Mesodermal cell (in vitro differentiated cells): ENCODE results near the gene UBR1.

Experiments used
- H3K27ac ChIP-seq: 2 replicates; pipeline ENCODE4 v1.7.0; 2013; ENCODE audit warnings: mild to moderate bottlenecking, low read depth, low read length, moderate library complexity; ENCODE audit not compliant: severe bottlenecking
- H3K36me3 ChIP-seq: 2 replicates; pipeline ENCODE4 v1.7.1; 2013; ENCODE audit warnings: mild to moderate bottlenecking, low read length, moderate library complexity; ENCODE audit not compliant: control insufficient read depth, insufficient read depth
- H3K4me1 ChIP-seq: one replicate; pipeline ENCODE4 v1.7.1; 2013; ENCODE audit warnings: mild to moderate bottlenecking, low read length; ENCODE audit not compliant: insufficient read depth, control insufficient read depth, poor library complexity, severe bottlenecking
- H3K4me3 ChIP-seq: 2 replicates; pipeline ENCODE4 v1.7.0; 2013; ENCODE audit warnings: low read length, control low read depth, mild to moderate bottlenecking; ENCODE audit not compliant: insufficient read depth, poor library complexity, severe bottlenecking; ENCODE audit errors: extremely low read depth
- H3K9me3 ChIP-seq: 2 replicates; pipeline ENCODE4 v1.7.1; 2013; ENCODE audit warnings: mild to moderate bottlenecking, low read length, moderate library complexity; ENCODE audit not compliant: control insufficient read depth
- WGBS, 2 experiments: methylation state at CpG; one replicate each; pipeline ENCODE4 v1.1.5; 2013; ENCODE audit warnings: missing lambda C conversion rate in 2 of 2; ENCODE audit not compliant: insufficient coverage in 2 of 2; 5-methylcytosine and 5-hydroxymethylcytosine counted together

UBR1 gene

DNA sequence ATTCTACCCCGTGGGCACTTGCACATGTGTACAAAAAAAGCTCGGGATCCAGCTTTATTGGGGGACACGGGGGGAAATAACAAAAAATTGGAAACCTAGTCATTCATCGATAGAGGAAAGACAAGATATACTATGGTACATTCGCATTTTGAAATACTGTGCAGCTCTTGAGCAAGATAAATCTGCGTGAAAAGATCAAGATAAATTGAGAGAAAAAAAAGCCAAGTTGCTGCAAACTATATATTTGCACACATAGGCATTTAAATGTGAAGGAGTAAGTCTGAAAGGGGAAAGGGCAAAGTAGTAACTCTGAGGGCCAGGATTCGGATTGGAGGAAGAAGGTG lies 620 bp upstream of the UBR1 start:
- WGBS, 2 experiments = 46 to 61% methylated on average over 3 to 4 of the region's 7 CpGs
- Histone ChIP-seq H3K4me1 (peaks cover 4% of the 10 kb centered on the region), H3K36me3 (peaks cover 28% of the 10 kb centered on the region), H3K27ac (peak overlapping the region; percentile 76), H3K4me3 (peak overlapping the region; percentile 89), H3K9me3 (no peaks in the 10 kb centered on the region)

DNA sequence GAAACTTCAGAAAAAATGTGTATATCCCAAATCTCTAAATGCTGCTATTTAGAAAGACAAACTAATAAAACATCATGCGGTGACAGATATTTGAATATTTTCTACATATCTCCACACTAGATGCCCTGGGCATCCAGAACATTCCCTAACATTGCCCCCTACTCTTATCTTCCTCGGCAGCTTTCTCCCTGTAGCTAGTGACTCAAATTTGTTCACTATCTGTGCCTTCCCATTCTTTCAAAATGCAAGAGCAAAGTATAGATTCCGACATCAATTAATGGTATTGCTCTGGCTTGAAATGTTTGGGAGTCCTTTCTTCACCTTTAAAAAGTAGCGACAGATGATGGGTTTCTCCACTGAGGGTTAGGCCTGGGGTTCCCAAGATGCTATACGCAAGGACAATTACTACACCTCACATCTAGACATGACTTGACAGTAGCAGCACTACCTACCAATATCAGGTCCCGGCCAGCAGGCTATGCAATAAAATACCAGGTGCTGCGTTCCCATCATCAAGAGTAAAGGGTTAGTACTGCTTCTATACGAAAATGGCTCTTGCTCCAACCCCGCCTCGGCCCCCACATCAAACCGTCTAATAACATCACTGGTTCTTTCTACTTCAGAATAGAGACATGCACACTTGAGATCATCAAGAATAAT lies 631 bp downstream of the UBR1 start:
- no peaks in the 10 kb centered on the region for H3K9me3 ChIP-seq
- peaks cover 40% of the 10 kb centered on the region for H3K36me3 ChIP-seq
- H3K4me3 ChIP-seq = peak overlapping the region; percentile 89
- 11% methylated on average over 5 to 6 of the region's 11 CpGs for WGBS, 2 experiments
- peak overlapping the region; percentile 45 for H3K27ac ChIP-seq
- H3K4me1 ChIP-seq = peaks cover 4% of the 10 kb centered on the region

DNA sequence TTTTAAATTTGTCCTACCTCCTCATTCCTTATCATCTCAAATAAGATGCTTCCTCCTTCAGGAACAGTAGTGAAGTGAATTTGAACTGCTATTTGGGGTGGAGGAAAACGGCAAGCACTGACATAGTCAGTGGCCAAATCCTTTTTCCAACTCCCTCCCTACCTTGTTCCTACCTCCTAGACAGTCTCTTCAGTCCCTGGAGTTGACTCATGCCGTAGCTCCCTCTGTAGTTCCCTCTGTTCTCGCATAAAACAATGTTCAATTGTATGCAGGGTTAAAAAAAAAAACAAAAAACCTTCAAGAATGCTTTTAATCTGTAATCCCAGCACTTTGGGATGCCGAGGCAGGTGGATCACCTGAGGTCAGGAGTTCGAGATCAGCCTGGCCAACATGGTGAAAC lies 1.4 kb downstream of the UBR1 start:
- Histone ChIP-seq H3K4me3 (peak overlapping the region; percentile 89), H3K27ac (no peak overlapping the region), H3K4me1 (peaks cover 4% of the 10 kb centered on the region), H3K36me3 (peaks cover 48% of the 10 kb centered on the region), H3K9me3 (no peaks in the 10 kb centered on the region)
- WGBS, 2 experiments = 29% methylated on average over 1 of the region's 5 CpGs; no CpG with 5 or more reads in 1 of the 2 experiments

DNA sequence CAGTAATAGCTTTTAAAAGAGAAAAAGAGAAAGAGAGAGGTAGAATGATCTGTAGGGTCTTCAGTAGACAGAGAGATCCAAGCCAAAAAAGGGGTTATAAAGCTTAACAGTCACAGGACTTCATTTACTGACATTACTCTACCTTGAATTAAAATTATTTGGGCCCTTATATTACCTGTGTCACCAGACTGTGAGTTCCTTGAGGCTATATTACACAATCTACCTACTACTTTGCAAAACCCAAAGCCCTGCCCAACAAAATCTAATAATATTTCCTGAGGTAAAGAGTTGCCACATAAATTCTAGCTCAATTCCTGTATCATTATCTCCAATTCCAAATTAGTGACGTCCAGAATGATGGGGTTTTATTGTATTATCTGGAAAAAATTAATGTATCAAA lies 1.9 kb downstream of the UBR1 start:
- H3K27ac ChIP-seq = no peak overlapping the region
- peaks cover 4% of the 10 kb centered on the region for H3K4me1 ChIP-seq
- WGBS, 2 experiments = no CpG with 5 or more reads among the region's 1 CpG
- no peak overlapping the region for H3K4me3 ChIP-seq
- peaks cover 52% of the 10 kb centered on the region for H3K36me3 ChIP-seq
- no peaks in the 10 kb centered on the region for H3K9me3 ChIP-seq

DNA sequence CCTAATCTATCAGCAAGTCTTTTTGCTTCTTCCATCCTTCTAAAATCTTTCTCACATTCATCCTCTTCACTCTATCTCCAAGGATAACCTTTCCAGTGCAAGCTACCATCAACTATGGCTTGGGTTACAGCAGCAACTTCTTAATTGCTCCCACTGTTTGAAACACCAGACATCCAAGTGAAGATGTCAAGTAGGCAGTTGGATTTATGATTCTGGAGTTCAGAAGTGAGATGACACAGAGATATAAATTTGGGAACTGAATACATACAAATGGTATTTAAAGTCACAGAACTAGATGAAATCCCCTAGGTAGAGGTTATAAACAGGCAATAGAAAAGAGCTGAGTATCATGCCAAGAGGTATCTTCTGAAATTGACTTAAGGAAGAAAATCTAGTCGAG lies 3.7 kb downstream of the UBR1 start:
- no peak overlapping the region for H3K27ac ChIP-seq
- H3K36me3 ChIP-seq = peaks cover 68% of the 10 kb centered on the region
- 75 to 100% methylated on average over 1 of the region's 1 CpG for WGBS, 2 experiments
- peaks cover 4% of the 10 kb centered on the region for H3K4me1 ChIP-seq
- H3K9me3 ChIP-seq = no peaks in the 10 kb centered on the region
- H3K4me3 ChIP-seq = no peak overlapping the region

DNA sequence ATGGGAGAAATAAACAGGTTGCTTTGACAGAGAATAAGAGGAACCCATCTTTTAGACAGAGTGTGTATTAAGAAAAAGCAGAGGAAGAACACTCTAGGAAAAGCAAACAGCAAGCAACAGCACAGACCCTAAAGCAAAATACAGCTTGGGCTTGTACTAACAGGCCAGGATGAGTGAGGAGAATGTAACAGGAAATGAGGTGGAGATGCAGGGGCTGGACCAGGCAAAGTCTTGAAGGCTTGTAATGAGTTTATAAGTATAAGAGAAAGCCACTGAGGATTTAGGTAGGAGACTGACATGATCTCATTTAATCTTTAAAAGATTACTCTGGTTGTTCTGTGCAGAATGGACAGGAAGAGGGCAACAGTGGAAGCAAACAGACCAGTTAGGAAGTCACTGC lies 4.9 kb downstream of the UBR1 start:
- Histone ChIP-seq H3K27ac (no peak overlapping the region), H3K4me3 (no peak overlapping the region), H3K36me3 (peaks cover 74% of the 10 kb centered on the region), H3K9me3 (no peaks in the 10 kb centered on the region), H3K4me1 (peaks cover 4% of the 10 kb centered on the region)

DNA sequence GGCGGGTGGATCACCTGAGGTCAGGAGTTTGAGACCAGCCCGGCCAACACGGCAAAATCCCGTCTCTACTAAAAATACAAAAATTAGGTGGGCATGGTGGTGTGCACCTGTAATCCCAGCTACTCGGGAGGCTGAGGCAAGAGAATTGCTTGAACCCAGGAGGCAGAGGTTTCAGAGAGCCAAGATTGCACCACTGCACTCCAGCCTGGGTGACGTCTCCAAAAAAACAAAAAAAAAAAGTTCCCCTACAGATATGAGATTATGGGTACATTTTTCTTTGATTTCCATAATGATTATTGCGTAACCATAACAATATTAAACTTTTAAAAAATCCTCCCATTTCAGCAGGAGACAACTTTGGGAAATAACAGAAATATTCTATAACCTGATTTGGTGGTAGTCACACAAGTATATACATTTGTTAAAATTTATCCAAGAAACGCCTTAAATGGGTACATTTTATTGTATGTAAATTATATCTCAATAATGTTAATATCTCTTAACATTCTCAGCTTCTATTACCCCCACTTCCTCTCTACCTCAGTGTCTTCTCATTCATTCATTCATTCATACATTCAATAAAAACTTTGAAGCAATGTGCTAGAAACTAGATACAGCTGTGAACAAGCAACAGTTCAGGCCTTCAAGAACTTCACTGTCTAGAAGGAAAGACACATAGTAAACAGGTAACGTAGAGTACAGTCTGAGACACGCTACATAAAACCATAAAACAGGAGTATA lies 6.6 kb downstream of the UBR1 start:
- Histone ChIP-seq H3K9me3 (no peaks in the 10 kb centered on the region), H3K4me3 (no peak overlapping the region), H3K4me1 (peaks cover 4% of the 10 kb centered on the region), H3K27ac (no peak overlapping the region), H3K36me3 (peaks cover 72% of the 10 kb centered on the region)
- WGBS, 2 experiments = 100% methylated on average over 2 of the region's 10 CpGs

DNA sequence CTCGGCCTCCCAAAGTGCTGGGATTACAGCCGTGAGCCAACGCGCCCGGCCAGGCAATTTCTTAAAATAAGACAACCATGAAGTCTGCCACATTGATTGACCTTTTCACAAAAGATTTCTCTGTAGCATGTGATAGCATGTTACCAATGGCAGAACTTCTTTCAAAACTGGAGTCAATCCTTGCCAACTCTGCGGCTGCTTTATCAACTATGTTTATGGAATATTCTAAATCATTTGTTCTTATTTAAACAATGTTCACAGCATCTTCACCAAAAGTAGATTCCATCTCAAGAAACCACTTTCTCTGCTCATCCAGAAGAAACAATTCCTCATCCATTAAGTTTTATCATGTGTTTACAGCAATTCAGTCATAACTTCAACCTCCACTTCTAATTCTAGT lies 9.4 kb downstream of the UBR1 start:
- no peak overlapping the region for H3K27ac ChIP-seq
- WGBS, 2 experiments = 96 to 100% methylated on average over 5 of the region's 6 CpGs
- H3K4me3 ChIP-seq = no peak overlapping the region
- peaks cover 5% of the 10 kb centered on the region for H3K4me1 ChIP-seq
- peaks cover 61% of the 10 kb centered on the region for H3K36me3 ChIP-seq
- no peaks in the 10 kb centered on the region for H3K9me3 ChIP-seq

DNA sequence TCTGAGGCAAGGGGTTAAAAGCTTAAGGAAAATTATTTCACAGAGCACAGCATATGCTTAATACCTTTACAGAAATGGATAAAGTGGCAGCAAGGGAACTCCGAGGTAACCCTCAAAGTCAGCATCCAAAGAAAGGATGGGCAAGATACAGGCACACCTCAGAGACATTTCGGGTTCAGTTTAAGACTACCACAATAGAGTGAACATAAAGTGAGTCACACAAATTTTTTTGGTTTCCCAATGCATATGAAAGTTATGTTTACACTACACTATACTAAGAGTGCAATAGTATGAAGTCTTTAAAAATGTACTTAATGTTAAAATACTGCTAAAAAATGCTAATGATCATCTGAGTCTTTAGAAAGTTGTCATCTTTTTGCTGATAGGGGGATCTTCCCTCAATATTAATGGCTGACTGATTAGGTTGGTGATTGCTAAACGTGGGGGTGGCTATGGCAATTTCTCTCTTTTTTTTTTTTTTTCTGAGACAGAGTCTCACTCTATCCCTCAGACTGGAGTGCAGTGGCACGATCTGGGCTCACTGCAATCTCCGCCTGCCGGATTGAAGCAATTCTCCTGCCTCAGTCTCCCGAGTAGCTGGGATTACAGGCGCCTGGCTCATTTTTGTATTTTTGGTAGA lies 10.0 kb downstream of the UBR1 start:
- peaks cover 5% of the 10 kb centered on the region for H3K4me1 ChIP-seq
- H3K9me3 ChIP-seq = no peaks in the 10 kb centered on the region
- peaks cover 55% of the 10 kb centered on the region for H3K36me3 ChIP-seq
- no peak overlapping the region for H3K4me3 ChIP-seq
- 96 to 97% methylated on average over 6 of the region's 8 CpGs for WGBS, 2 experiments
- H3K27ac ChIP-seq = no peak overlapping the region

DNA sequence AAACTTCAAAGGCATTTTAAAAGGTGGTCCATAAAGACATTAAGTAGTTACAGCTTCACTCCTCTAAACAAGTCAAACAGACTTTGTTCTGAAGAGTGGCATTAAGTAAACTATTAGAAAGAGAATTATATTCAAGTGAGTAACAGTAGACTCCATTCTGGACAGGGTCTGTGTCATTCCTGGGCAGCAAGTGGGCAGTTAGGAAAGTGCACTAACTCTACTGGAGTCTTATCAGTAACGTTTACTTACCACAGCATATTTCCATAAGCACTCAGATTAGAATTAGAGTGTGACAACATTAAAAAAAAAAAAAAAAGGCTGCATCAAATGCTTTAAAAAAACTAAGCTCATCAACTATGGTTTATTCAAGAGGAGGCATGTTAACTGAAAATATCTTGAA lies 10.6 kb downstream of the UBR1 start:
- H3K36me3 ChIP-seq = peaks cover 50% of the 10 kb centered on the region
- no peak overlapping the region for H3K4me3 ChIP-seq
- no peak overlapping the region for H3K27ac ChIP-seq
- H3K9me3 ChIP-seq = no peaks in the 10 kb centered on the region
- no CpG with 5 or more reads among the region's 1 CpG for WGBS, 2 experiments
- peaks cover 5% of the 10 kb centered on the region for H3K4me1 ChIP-seq
